Activated T-helper 17 cell treated with anti-CD3 and anti-CD28 coated beads, Interleukin-2, amount 50 U/mL, for 72 hours (primary cell): ENCODE measurements around the gene DNAH10. TPM values are rescaled to one million over a fixed set of nuclear protein-coding genes. Genes with fewer than 3 reads are reported as not detected.
A peak's percentile ranks its signal among the peaks of the same experiment; 100 is the strongest.
"Not testable (repeated sequence)": the region's sequence is repeated elsewhere in the genome, so short reads cannot be mapped to it uniquely, and the experiment has no call there.

Source experiments
- ATAC-seq: fragments of 150-1000 bp; cut with Tn5 transposase; replicated peaks from 2 replicates; pipeline ENCODE4 v1.10.0; 2021; ENCODE audit warnings: mild to moderate bottlenecking, moderate library complexity
- H3K27ac Mint-ChIP-seq: one replicate; pipeline ENCODE4 v1.8.0; 2022; ENCODE audit warnings: mixed read lengths
- H3K27me3 Mint-ChIP-seq: one replicate; pipeline ENCODE4 v1.8.0; 2022; ENCODE audit warnings: mixed read lengths
- H3K36me3 Mint-ChIP-seq: one replicate; pipeline ENCODE4 v1.8.0; 2022; ENCODE audit warnings: low read depth, mild to moderate bottlenecking, mixed read lengths
- H3K4me1 Mint-ChIP-seq: one replicate; pipeline ENCODE4 v1.8.0; 2022; ENCODE audit warnings: mixed read lengths
- H3K4me3 Mint-ChIP-seq: one replicate; pipeline ENCODE4 v1.8.0; 2022; ENCODE audit warnings: mild to moderate bottlenecking, mixed read lengths
- H3K9me3 Mint-ChIP-seq: one replicate; pipeline ENCODE4 v1.8.0; 2022; ENCODE audit warnings: mixed read lengths
- total RNA-seq, 2 donors: library from RNA; stranded (reverse); gene quantifications; one replicate each; pipeline ENCODE4 v1.2.3, GENCODE V29; 2022

Gene DNAH10
- total RNA-seq, 2 donors from 2014 or later = 0.26 to 0.30 TPM

GRCh38 chr12:123942911-123943648 lies 181.0 kb downstream of the DNAH10 start:
- ATAC-seq = no peak
- H3K27me3 Mint-ChIP-seq = no peaks in the 10 kb centered on the region
- no peaks in the 10 kb centered on the region for H3K9me3 Mint-ChIP-seq
- H3K36me3 Mint-ChIP-seq = peaks cover 30% of the 10 kb centered on the region
- H3K4me1 Mint-ChIP-seq = peaks cover 16% of the 10 kb centered on the region
- no peak overlapping the region for H3K27ac Mint-ChIP-seq
- no peak overlapping the region for H3K4me3 Mint-ChIP-seq

- H3K4me3 Mint-ChIP-seq = no peak overlapping the region
- H3K9me3 Mint-ChIP-seq = no peaks in the 10 kb centered on the region
- H3K27me3 Mint-ChIP-seq = no peaks in the 10 kb centered on the region
- H3K27ac Mint-ChIP-seq = no peak overlapping the region
- no peak for ATAC-seq
- peaks cover 30% of the 10 kb centered on the region for H3K36me3 Mint-ChIP-seq
- H3K4me1 Mint-ChIP-seq = peaks cover 9% of the 10 kb centered on the region
These were observed 181.7 kb downstream of the DNAH10 start for GRCh38 chr12:123943816-123944215.

- H3K4me1 Mint-ChIP-seq = peaks cover 5% of the 10 kb centered on the region
- ATAC-seq = no peak
- no peak overlapping the region for H3K27ac Mint-ChIP-seq
- no peaks in the 10 kb centered on the region for H3K27me3 Mint-ChIP-seq
- H3K9me3 Mint-ChIP-seq = no peaks in the 10 kb centered on the region
- H3K4me3 Mint-ChIP-seq = no peak overlapping the region
- peaks cover 30% of the 10 kb centered on the region for H3K36me3 Mint-ChIP-seq
These were observed 182.6 kb downstream of the DNAH10 start for GRCh38 chr12:123944696-123945095.

GRCh38 chr12:123945287-123946151 lies 183.4 kb downstream of the DNAH10 start:
- peak overlapping the region; percentile 21 for H3K27ac Mint-ChIP-seq
- peaks cover 30% of the 10 kb centered on the region for H3K36me3 Mint-ChIP-seq
- no peak overlapping the region for H3K4me3 Mint-ChIP-seq
- no peaks in the 10 kb centered on the region for H3K9me3 Mint-ChIP-seq
- no peak for ATAC-seq
- H3K4me1 Mint-ChIP-seq = peaks cover 5% of the 10 kb centered on the region
- H3K27me3 Mint-ChIP-seq = no peaks in the 10 kb centered on the region

GRCh38 chr12:123946152-123946515 lies 184.0 kb downstream of the DNAH10 start:
- Mint-ChIP-seq H3K27me3 (no peaks in the 10 kb centered on the region), H3K4me3 (no peak overlapping the region), H3K4me1 (peaks cover 5% of the 10 kb centered on the region), H3K36me3 (peaks cover 30% of the 10 kb centered on the region), H3K27ac (peak overlapping the region; percentile 21), H3K9me3 (no peaks in the 10 kb centered on the region)
- ATAC-seq = no peak

- Mint-ChIP-seq H3K27ac (peak overlapping the region; percentile 21), H3K36me3 (peaks cover 25% of the 10 kb centered on the region)
- not testable (repeated sequence) for H3K9me3 Mint-ChIP-seq, H3K27me3 Mint-ChIP-seq, ATAC-seq, H3K4me3 Mint-ChIP-seq, H3K4me1 Mint-ChIP-seq
These were observed 184.7 kb downstream of the DNAH10 start for GRCh38 chr12:123946516-123947505.

GRCh38 chr12:123947531-123947930 lies 185.4 kb downstream of the DNAH10 start:
- peaks cover 18% of the 10 kb centered on the region for H3K36me3 Mint-ChIP-seq
- not testable (repeated sequence) for H3K27ac Mint-ChIP-seq, ATAC-seq, H3K9me3 Mint-ChIP-seq, H3K27me3 Mint-ChIP-seq, H3K4me3 Mint-ChIP-seq, H3K4me1 Mint-ChIP-seq

- Mint-ChIP-seq H3K4me3 (no peak overlapping the region), H3K9me3 (no peaks in the 10 kb centered on the region), H3K4me1 (peaks cover 5% of the 10 kb centered on the region), H3K27ac (no peak overlapping the region), H3K27me3 (no peaks in the 10 kb centered on the region), H3K36me3 (peaks cover 13% of the 10 kb centered on the region)
- no peak for ATAC-seq
These were observed 186.3 kb downstream of the DNAH10 start for GRCh38 chr12:123948401-123948795.

GRCh38 chr12:123948796-123949769 lies 187.0 kb downstream of the DNAH10 start:
- H3K27me3 Mint-ChIP-seq = no peaks in the 10 kb centered on the region

GRCh38 chr12:123949770-123950165 lies 187.7 kb downstream of the DNAH10 start:
- Mint-ChIP-seq H3K4me1 (peaks cover 5% of the 10 kb centered on the region), H3K4me3 (no peak overlapping the region), H3K27ac (peak overlapping the region; percentile 4), H3K36me3 (peaks cover 8% of the 10 kb centered on the region), H3K27me3 (no peaks in the 10 kb centered on the region), H3K9me3 (no peaks in the 10 kb centered on the region)
- no peak for ATAC-seq

More at GRCh38 chr12:123948796-123949769, 187.0 kb downstream of the DNAH10 start:
- Mint-ChIP-seq H3K4me1 (peaks cover 5% of the 10 kb centered on the region), H3K36me3 (peaks cover 13% of the 10 kb centered on the region), H3K9me3 (no peaks in the 10 kb centered on the region), H3K4me3 (no peak overlapping the region), H3K27ac (peak overlapping the region; percentile 4)
- no peak for ATAC-seq

GRCh38 chr12:123950476-123951349 lies 188.6 kb downstream of the DNAH10 start:
- Mint-ChIP-seq H3K4me3 (no peak overlapping the region), H3K36me3 (peaks cover 6% of the 10 kb centered on the region), H3K4me1 (peaks cover 4% of the 10 kb centered on the region), H3K27me3 (no peaks in the 10 kb centered on the region), H3K9me3 (no peaks in the 10 kb centered on the region), H3K27ac (no peak overlapping the region)
- no peak for ATAC-seq

- Mint-ChIP-seq H3K27me3 (no peaks in the 10 kb centered on the region), H3K4me3 (no peak overlapping the region), H3K27ac (no peak overlapping the region), H3K4me1 (peaks cover 3% of the 10 kb centered on the region), H3K36me3 (no peaks in the 10 kb centered on the region), H3K9me3 (no peaks in the 10 kb centered on the region)
- no peak for ATAC-seq
These were observed 189.4 kb downstream of the DNAH10 start for GRCh38 chr12:123951467-123951866.
